ENCODE results near the gene KRT14. TPM values are rescaled to one million over a fixed set of nuclear protein-coding genes. Genes with fewer than 3 reads are reported as not detected.
"Not testable (repeated sequence)": the region's sequence is repeated elsewhere in the genome, so short reads cannot be mapped to it uniquely, and the experiment has no call there.

Gene KRT14
- total RNA-seq, 1 donor from 2014 or later: 1.0 TPM

GRCh38 chr17:41606930-41607329 lies 20.2 kb upstream of the KRT14 start:
- peaks cover 16% of the 10 kb centered on the region for H3K27me3 Mint-ChIP-seq (ENCODE audit: low read depth, unreplicated experiment)
- not testable (repeated sequence) for DNase-seq (ENCODE audit: low read depth); H3K27ac Mint-ChIP-seq (ENCODE audit: unreplicated experiment)

GRCh38 chr17:41602524-41602923 lies 15.8 kb upstream of the KRT14 start:
- H3K4me1 Mint-ChIP-seq (ENCODE audit: low read depth, unreplicated experiment): no peaks in the 10 kb centered on the region
- Histone ChIP-seq H3K36me3 (ENCODE audit: insufficient read depth, low read length) (no peaks in the 10 kb centered on the region), H3K4me2 (ENCODE audit: low read length) (no peak overlapping the region), H3K9ac (ENCODE audit: low read length) (no peak overlapping the region), H3K27me3 (ENCODE audit: insufficient read depth, low read length) (peaks cover 12% of the 10 kb centered on the region), H4K20me1 (ENCODE audit: insufficient read depth, low read length) (no peaks in the 10 kb centered on the region), H3K79me2 (ENCODE audit: insufficient read depth, low read length) (no peaks in the 10 kb centered on the region), H3K4me3 (ENCODE audit: insufficient read depth, low read depth, low read length) (no peak overlapping the region), H2AFZ (ENCODE audit: low read depth, low read length) (no peak overlapping the region), H3K27ac (ENCODE audit: low read depth, low read length) (no peak overlapping the region), H3K9me3 (ENCODE audit: insufficient read depth, low read depth, low read length) (peaks cover 5% of the 10 kb centered on the region), H3K4me1 (ENCODE audit: insufficient read depth, low read length) (no peaks in the 10 kb centered on the region)
- DNase-seq (ENCODE audit: low read depth) (no peak), FAIRE-seq (no peak)
- TF ChIP-seq EZH2 (IDR thresholded peaks at IDR 0.05; ENCODE audit: insufficient read depth, low read length): no peak
- TF ChIP-seq CTCF (IDR thresholded peaks at IDR 0.05; ENCODE audit: insufficient read depth, low read depth, low read length): no peak
- H3K9me3 Mint-ChIP-seq (ENCODE audit: unreplicated experiment): peaks cover 8% of the 10 kb centered on the region
- H3K4me3 Mint-ChIP-seq (ENCODE audit: unreplicated experiment): no peak overlapping the region
- no peaks in the 10 kb centered on the region for H3K27me3 Mint-ChIP-seq (ENCODE audit: low read depth, unreplicated experiment)
- H3K27ac Mint-ChIP-seq (ENCODE audit: unreplicated experiment): no peak overlapping the region
- no peaks in the 10 kb centered on the region for H3K36me3 Mint-ChIP-seq (ENCODE audit: low read depth, unreplicated experiment)

More at GRCh38 chr17:41606930-41607329, 20.2 kb upstream of the KRT14 start:
- not testable (repeated sequence) for FAIRE-seq; H3K27ac ChIP-seq (ENCODE audit: low read depth, low read length); H3K36me3 Mint-ChIP-seq (ENCODE audit: low read depth, unreplicated experiment); H3K9me3 Mint-ChIP-seq (ENCODE audit: unreplicated experiment); H3K4me1 Mint-ChIP-seq (ENCODE audit: low read depth, unreplicated experiment); H2AFZ ChIP-seq (ENCODE audit: low read depth, low read length); H3K4me3 ChIP-seq (ENCODE audit: insufficient read depth, low read depth, low read length); H4K20me1 ChIP-seq (ENCODE audit: insufficient read depth, low read length); H3K9ac ChIP-seq (ENCODE audit: low read length); H3K79me2 ChIP-seq (ENCODE audit: insufficient read depth, low read length); H3K4me1 ChIP-seq (ENCODE audit: insufficient read depth, low read length); H3K9me3 ChIP-seq (ENCODE audit: insufficient read depth, low read depth, low read length); H3K4me2 ChIP-seq (ENCODE audit: low read length); H3K36me3 ChIP-seq (ENCODE audit: insufficient read depth, low read length); H3K4me3 Mint-ChIP-seq (ENCODE audit: unreplicated experiment)
- peaks cover 11% of the 10 kb centered on the region for H3K27me3 ChIP-seq (ENCODE audit: insufficient read depth, low read length)

- H3K27ac Mint-ChIP-seq (ENCODE audit: unreplicated experiment): no peak overlapping the region
- FAIRE-seq: no peak
- H4K20me1 ChIP-seq (ENCODE audit: insufficient read depth, low read length): no peaks in the 10 kb centered on the region
These were observed 13.6 kb upstream of the KRT14 start for GRCh38 chr17:41600318-41600717.

More at GRCh38 chr17:41600318-41600717, 13.6 kb upstream of the KRT14 start:
- H3K4me1 ChIP-seq (ENCODE audit: insufficient read depth, low read length): no peaks in the 10 kb centered on the region
- Mint-ChIP-seq H3K4me3 (ENCODE audit: unreplicated experiment) (no peak overlapping the region), H3K4me1 (ENCODE audit: low read depth, unreplicated experiment) (no peaks in the 10 kb centered on the region), H3K36me3 (ENCODE audit: low read depth, unreplicated experiment) (no peaks in the 10 kb centered on the region), H3K9me3 (ENCODE audit: unreplicated experiment) (no peaks in the 10 kb centered on the region), H3K27me3 (ENCODE audit: low read depth, unreplicated experiment) (peaks cover 5% of the 10 kb centered on the region)
- no peak overlapping the region for H3K9ac ChIP-seq (ENCODE audit: low read length)
- no peak overlapping the region for H2AFZ ChIP-seq (ENCODE audit: low read depth, low read length)
- peaks cover 12% of the 10 kb centered on the region for H3K27me3 ChIP-seq (ENCODE audit: insufficient read depth, low read length)
- no peaks in the 10 kb centered on the region for H3K79me2 ChIP-seq (ENCODE audit: insufficient read depth, low read length)
- no peak overlapping the region for H3K4me3 ChIP-seq (ENCODE audit: insufficient read depth, low read depth, low read length)
- no peak for DNase-seq (ENCODE audit: low read depth)
- no peaks in the 10 kb centered on the region for H3K36me3 ChIP-seq (ENCODE audit: insufficient read depth, low read length)
- TF ChIP-seq CTCF (IDR thresholded peaks at IDR 0.05; ENCODE audit: insufficient read depth, low read depth, low read length): no peak
- TF ChIP-seq EZH2 (IDR thresholded peaks at IDR 0.05; ENCODE audit: insufficient read depth, low read length): no peak
- H3K9me3 ChIP-seq (ENCODE audit: insufficient read depth, low read depth, low read length): no peaks in the 10 kb centered on the region
- no peak overlapping the region for H3K27ac ChIP-seq (ENCODE audit: low read depth, low read length)
- no peak overlapping the region for H3K4me2 ChIP-seq (ENCODE audit: low read length)

Measured in astrocyte (in vitro differentiated cells and primary cell).